D721Med (cell line): ENCODE measurements around the gene RUNX3.

Experiments used
- DNase-seq: peaks from one replicate; pipeline ENCODE4 v3.0.0; 2011; ENCODE audit warnings: low spot score; ENCODE audit not compliant: insufficient read length
- FAIRE-seq: peaks from 2 replicates; lab custom pipeline; 2011; peaks lifted over from hg19 to GRCh38; lab: Jason Lieb, UNC
- CTCF ChIP-seq: IDR thresholded peaks from 2 replicates; pipeline ENCODE4 v1.5.1; 2012; ENCODE audit warnings: mild to moderate bottlenecking, control low read depth; ENCODE audit not compliant: insufficient read depth; ENCODE audit errors: missing control alignments

The RUNX3 gene

GRCh38 chr1:24862775-24863483 lies 67.1 kb downstream of the RUNX3 start:
- no peak for DNase-seq
- no peak for TF ChIP-seq CTCF
- FAIRE-seq, result no peak

GRCh38 chr1:24861821-24862727 lies 68.0 kb downstream of the RUNX3 start:
- no peak for TF ChIP-seq CTCF
- DNase-seq, result no peak
- FAIRE-seq, result no peak

GRCh38 chr1:24860841-24861240 lies 69.2 kb downstream of the RUNX3 start:
- no peak for FAIRE-seq
- TF ChIP-seq CTCF, result no peak

DNA sequence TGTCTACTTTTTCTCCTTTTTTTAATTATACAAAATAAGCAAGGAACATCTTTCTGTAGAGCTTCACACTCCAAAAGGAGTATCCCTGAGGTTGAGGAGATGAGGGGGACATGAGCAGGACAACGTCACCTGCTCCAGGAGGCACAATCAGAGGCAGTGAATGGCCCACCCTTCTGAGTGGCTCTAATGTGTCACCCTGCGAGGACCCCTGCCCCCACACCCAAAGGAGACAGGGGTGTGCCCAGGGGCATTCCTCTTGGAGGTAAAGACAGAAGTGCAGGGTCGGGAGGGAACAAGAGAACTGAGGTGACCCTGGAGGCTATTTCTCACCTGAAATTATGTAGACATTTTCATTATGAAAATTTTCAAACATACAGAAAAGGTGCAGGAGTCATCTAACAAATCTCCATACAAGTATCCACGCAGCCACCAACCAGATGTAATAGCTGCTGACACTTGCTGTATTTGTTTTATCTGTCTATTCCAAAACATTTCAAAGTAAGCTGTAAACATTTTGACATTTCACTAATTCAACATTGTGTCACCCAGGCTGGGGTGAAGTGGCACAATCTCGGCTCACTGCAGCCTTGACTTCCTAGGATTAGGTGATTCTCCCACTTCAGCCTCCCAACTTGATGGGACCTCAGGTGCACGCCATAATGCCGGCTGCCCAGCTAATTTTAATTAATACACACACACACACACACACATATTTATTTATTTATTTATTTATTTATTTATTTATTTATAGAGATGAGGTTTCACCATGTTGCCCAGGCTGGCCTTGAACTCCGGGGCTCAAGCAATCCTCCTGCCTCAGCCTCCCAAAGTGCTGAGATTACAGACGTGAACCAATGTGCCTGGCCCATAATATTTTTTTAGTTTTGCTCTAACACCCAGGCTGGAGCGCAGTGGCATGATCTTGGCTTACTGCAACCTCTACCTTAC lies 70.7 kb downstream of the RUNX3 start:
- no peak for DNase-seq
- no peak for TF ChIP-seq CTCF
- FAIRE-seq, result no peak

More at GRCh38 chr1:24860841-24861240, 69.2 kb downstream of the RUNX3 start:
- DNase-seq, result no peak

DNA sequence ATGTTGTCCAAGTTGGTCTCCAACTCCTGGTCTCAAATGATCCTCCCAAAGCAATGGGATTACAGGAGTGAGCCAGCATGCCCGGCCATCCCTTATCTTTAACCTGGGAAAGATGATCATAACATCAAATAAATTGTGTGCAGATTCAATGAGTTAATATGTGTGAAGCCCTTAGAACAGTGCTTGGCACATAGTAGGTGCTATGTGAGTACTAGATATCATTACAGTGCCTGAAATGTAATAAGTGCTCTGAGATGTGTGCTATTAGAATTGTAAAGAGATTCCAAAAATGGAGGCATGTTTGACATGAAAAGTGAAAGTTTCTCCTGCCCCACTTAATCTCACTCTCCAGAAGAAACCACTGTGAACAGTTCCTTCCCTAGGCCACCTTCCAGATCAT lies 71.8 kb downstream of the RUNX3 start:
- FAIRE-seq (no peak), DNase-seq (no peak)
- no peak for TF ChIP-seq CTCF

DNA sequence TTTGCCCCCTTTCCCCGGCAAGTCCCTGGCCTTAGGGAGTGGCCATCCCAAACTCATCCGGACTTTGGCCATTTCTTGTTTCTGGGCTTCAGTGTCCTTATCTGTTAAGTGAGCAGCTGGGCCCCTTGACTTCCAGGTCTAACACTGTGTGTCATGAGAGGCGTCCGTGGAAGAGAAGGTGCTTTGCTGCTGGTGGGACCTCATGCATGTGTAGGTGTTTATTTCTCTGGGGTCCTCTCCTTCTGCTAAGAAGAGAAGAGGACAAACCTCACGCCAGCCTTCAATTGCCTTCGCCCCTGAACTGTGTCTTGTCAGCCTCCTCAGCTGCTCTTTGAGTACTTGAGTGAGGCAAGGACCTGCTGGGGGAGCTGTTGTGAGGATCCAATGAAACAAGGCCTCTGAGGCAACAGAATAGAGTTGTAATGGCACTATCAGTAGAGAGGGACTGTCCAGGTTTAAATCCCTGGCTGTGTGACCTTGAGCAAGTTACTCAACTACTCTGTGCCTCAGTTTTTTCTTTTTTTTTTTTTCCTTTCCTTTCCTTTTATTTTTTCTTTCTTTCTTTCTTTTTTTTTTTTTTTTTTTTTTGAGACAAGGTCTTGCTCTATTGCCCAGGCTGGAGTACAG lies 72.5 kb downstream of the RUNX3 start:
- DNase-seq (no peak), FAIRE-seq (no peak)
- TF ChIP-seq CTCF, result no peak
